Fibroblast of skin of left quadriceps (primary cell): ENCODE measurements around the gene CTCFL.
"Not testable (repeated sequence)": the region's sequence is repeated elsewhere in the genome, so short reads cannot be mapped to it uniquely, and the experiment has no call there.

Experiments used
- DNase-seq, 2 experiments: peaks; one replicate each; pipeline ENCODE4 v3.0.0-alpha.2; 2013; ENCODE audit warnings: low read depth in 2 of 2

Gene CTCFL

DNA sequence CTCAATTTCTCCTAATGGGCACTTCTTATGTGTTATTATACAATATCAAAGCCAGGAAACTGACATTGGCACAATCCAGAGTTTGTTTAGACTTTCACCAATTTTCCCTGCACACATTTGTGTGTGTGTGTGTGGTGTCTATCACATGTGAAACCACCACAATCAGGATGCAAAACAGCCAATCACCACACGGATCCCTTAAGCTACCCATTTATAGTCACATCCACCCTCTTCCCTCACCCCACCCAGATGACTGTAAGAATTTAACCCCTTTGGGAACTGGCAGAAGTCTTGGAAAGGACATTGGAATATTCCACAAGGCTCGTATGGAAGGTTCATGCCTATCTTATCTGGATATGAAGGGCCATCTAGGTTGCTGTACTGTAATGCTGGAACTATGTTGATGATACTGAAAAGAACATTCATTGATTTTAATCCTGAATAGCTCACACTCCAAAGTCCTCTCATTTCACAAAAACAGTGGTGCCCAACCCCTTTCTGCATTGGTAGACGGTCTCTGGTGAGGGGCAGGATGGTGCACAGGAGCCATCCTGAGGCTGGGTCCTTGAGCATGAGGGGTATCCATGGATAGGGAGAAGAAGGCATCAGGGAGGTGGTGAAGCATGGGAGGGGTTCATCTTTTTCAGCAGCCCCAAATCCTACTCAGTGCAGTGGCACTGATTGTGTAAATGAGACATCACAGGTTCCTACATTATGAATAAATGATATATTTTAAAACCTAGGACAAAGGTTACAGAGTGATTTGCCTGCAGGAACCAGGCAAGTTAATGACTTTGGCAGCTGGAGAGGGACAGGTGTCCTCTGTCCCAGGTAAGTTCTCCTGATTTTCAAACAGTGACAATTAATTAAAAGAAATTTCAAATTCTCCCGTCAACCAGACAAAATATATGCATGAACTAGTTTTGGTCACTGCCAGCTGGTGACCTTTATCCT lies 12.1 kb upstream of the CTCFL start:
- no peak for DNase-seq

DNA sequence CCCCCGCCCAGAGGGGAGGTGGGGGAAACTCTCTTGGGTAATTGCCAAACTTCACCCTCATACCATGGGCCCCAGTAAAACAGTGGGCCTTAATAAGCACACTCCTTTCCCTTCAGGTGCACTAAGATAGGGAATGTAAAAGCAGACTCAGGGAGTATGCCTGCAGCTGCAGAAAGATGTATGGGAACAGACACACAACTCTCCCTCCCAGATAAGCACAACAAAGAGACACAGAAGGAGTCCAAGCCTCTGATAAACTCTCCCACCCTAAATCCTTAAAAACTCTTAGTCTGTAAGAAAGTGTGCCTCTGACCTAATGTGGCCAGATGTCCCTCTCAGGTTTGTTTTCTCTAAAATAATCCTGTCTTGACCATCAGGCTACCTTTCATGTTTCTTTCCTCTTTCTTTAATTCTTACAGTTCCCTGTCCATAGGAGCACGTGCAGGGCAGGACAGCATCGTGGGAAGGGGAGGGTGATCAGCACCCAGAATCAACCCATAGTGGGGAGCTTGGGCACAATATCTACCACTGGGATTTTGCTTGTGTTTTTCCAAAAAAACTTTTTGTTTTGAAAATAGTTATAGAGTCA lies 11.3 kb upstream of the CTCFL start:
- no peak for DNase-seq

DNA sequence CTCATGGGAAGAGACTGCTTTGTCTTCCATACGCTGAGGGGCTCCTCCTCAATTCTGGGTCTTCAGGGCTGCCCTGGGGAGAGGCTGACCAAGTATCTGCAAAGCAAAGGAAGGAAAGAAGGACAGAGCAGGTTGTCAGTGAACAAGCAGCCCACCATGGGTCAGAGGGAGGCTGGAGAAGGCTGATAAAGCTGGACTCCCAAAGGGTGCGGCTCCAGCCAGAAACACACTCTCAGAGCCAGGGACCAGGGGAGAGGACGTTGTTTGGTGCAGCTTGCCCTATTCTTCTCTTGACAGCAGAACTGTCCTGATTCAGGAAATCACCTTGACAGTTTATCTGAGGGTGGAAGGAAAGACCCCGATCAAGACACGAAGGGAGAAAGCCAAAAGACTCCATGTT lies 10.4 kb upstream of the CTCFL start:
- no peak for DNase-seq

DNA sequence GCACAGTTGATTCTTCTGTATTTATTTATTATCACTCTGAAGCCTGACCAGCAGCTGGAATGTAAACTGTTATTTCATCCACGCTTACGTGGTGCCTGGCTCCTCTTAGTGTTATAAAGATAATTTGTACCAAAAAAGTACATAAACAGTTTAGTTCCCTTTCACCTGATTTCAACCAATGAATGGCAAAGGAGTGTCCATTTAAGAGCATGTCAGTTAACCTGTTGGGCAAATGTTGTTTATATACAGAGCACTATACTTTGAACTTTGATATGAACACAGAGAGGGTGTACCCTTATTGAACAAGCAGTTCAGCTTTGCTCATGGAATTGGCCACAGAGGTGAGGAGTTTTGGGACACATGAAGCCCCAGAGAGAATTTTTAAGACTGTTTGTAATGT lies 7.2 kb upstream of the CTCFL start:
- no peak for DNase-seq

DNA sequence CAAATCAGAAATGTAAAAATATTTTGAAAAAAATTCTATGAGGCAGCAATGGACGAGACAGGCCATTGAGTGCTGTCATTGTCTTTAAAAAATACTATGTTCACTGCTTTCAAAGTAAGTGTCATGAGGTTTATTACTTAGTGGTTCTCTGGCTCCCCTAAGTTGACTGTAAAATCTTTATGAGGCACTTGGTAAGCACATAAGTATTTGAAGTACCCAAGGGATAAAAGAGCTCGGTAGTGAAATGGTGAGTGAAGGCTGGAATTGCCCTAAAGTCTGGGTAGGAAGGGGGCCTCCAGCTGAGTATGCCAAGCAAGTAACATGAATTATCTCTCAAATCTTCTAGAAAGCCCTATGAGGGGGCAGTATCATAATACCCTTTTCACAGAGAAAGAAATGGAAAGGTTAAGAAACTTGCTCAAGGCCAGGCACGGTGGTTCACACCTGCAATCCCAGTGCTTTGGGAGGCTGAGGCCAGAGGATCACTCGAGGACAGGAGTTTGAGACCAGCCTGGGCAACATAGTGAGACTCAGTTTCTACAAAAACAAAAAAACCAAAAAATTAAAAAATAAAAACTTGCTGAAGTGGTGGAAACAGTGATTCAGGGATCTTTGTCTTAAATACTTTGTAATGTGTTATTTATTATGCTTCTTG lies 5.5 kb upstream of the CTCFL start:
- DNase-seq, result no peak

DNA sequence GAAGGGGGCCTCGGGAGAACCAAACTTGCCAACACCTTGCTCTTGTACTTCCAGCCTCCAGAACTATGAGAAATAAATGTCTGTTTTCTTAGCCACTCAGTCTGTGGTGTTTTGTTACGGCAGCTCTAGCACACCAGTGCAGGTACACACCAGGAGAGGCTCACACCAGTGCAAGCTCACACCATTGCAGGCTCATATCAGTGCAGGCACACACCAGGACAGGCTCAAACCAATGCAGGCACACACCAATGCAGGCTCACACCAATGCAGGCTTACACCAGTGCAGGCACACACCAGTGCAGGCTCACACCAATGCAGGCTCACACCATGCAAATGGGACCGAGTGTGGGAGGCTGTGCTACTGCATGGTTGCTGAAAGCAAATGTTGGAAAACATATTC lies 4.9 kb upstream of the CTCFL start:
- DNase-seq, result no peak

DNA sequence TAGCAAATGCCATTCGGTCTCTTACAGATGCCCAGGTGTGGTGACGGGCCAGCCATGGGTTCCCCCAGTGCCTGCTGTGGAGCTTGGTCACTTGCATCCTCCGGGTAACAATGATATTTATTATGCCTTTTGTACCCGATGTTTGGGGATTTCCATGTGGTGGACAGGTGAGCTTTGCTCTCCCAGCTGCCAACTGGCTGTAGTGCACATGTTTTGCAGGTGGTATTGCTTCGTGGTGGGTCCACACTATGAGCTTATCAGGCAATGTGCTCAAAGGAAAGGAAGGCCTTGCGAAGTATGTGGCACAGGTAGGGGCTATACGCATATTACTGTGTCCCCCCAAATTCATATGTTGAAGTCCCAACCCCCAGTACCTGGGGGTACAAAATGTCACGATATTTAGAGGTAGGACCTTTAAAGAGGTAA lies 4.2 kb upstream of the CTCFL start:
- DNase-seq, result no peak

DNA sequence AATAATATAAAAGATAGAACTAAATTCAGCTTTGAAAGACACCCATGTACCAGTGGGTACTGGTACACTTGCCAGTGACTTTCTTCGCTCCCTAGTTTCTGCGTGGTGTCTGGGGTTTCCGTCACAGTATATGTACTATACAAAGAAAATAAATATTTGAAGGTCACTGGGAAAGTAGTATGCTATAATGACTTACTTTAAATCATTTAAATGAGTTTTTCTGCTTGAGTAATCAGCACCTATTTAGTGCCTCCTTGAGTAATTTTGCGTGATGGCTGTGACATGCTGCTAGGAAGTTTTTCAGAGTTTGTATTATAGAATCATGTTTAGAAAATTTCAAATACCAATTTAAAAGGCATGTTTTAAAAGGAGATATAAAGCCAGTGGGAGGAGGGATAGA lies 3.2 kb upstream of the CTCFL start:
- DNase-seq, result no peak

DNA sequence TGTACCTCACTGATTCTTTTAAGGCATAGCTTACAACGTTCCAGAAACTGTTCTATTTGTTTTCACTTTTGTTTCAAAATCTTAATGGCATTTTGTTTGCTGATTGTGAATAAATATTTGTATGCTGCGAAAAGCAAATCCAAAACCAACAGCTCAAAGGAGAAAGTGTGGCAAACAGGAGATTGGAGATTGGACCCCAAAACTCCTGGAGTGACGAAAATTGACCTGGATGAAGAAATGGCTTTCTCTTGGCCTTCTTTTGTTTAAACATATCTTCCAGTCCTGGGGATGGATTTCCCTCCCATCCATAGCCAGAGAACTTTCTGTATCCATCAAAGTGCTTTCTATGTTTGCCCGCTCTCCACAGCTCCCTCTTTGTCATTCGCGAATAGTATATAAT lies 2.8 kb upstream of the CTCFL start:
- DNase-seq, result no peak

DNA sequence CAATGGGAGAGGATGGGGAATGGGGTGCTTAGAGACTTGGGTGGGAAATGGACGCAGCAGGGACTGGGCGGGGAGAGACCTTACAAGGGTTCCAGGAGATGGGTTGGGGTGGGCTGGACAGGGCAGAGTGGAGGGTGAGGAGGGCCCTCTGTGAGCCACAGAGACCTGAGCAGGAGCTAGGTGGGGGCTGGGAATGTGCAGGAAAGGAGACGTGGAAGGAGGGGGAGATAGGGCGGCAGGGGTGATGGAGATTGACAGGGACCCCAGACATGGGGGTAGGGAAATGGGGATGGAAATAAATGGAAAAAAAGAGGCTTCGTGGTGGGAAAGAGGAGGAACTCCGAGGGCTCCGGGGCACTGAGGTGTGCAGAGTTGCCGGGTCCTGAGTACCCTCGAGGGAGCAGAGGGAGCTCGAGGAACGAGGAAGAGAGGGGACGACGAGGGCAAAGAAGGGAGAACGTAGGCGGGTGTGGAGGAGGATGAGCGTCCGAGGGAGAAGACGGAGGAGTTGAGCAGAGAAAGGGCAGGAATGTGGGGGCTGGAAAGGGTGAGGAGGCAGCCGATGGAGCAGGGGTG lies 2.0 kb upstream of the CTCFL start:
- DNase-seq, result no peak

DNA sequence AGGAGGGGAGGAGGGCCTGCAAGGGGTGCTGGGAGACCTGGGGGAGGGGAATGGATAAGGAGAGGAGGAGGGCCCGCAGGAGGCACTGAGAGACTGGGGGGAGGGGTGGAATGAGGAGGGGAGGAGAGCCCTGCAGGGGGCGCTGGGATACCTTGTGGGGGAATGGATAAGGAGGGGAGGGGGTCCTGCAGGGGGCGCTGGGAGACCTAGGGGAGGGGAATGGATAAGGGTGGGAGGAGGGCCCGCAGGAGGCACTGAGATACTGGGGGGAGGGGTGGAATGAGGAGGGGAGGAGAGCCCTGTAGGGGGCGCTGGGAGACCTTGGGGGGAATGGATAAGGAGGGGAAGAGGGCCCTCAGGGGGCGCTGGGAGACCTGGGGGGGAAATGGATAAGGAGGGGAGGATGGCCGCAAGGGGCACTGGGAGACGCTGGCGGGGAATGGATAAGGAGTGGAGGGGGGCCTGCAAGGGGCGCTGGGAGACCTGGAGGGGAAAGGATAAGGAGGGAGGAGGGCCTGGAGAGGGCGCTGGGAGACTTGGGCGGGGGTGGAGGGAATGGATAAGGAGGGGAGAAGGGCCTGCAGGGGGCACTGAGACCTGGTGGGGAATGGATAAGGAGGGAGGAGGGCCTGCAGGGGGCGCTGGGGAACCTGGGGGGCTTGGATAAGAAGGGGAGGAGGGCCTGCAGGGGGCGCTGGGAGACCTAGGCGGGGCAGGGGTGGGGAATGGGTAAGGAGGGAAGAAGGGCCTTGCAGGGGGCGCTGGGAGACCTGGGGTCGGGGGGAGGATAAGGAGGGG lies 1.3 kb upstream of the CTCFL start:
- no peak for DNase-seq

DNA sequence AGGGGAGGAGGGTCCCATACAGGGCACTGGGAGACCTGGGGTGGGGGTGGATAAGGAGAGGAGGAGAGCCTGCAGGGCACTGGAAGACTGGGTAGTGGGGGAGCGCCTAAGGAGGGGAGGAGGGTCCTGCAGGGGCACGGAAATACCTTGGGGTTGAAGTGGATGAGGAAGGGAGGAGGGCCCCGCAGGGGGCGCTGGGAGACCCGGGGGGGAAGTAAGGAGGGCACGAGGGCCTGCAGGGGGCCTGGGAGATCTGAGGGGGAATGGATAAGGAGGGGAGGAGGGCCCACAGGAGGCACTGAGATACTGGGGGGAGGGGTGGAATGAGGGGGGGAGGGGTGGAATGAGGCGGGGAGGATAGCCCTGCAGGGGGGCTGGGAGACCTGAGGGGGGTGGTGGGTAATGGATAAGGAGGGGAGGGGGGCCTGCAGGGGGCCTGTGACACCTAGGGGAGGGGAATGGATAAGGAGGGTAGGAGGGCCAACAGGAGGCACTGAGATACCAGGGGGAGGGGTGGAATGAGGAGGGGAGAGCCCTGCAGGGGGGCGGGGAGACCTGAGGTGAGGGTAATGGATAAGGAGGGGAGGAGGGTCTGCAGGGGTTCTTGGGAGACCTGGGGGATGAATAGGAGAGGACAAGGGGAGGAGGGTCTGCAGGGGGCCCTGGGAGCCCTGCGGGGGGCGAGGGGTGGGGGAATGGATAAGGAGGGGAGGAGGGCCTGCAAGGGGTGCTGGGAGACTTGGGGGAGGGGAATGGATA lies 567 bp upstream of the CTCFL start:
- no peak for DNase-seq

DNA sequence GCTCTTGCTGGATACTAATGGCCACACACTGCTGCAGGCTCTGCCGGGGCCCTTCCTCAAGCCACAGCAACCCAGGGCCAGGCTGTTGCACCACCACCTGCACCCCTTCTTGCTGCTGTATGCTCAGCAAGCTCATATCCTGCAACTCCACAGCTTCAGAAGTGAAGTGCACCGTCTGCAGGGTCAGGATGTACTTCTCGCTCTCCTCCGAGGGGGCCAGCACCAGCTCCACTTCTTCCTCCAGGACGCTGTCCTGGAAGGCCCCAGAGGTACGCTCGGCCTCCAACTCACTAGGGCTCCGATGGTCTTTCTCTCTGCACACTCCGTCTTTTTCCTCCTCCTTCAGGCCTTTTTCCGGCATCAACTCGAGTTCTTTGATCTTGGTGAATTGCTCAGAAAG lies 1.2 kb downstream of the CTCFL start:
- no peak for DNase-seq

DNA sequence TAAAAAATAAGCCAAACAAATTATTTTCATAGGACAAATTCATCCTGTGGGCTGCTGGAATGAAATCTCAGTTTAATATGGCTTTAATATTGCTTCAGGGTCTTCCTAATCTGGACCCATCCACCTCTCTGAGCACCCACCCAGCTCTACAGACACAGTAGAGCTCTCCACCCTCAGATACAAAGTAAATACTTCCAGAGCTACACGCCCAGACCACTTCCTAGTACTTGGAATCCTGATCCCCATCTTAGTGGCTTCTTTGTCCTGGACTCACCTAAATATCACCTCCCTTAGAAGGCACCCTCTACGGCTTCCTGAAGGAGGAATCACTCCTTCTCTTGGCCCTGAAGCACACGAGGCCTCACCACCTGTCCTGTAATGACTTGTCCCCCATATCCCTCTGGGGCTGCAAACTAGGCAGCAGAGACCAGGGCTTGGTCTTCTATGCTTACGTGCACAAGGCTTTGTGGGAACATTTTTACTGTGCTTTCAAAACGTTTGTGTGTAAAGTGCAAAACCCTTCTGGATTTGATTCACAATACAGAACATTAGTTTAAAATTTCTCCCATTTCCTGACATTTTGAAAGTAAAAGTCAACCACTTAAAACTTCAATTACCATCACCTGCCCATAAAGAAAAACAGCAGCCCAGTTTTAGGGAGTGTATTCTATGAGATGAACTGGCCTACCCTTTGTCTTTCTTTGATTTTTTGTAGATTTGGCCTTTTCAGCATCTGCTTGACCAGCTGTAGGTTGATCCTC lies 2.4 kb downstream of the CTCFL start:
- DNase-seq, result no peak

DNA sequence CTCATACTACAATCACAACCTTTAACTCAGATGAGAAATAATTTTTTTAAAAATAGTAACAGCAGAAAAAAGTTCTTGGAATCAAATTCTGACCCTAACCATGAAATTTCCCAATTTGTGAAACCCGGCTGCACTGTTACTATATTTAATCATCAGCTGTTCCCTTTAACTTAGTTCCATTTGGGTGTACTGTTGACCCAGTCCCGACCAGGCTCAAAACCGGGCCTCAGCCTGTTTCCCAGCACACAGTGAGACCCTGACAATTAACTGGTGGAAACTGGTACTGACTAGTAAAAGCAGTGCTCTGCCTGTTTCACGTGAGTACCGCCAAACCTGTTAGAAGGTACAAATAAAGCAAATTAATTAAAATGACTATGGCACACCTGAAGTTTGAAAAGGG lies 7.0 kb downstream of the CTCFL start:
- DNase-seq, result no peak

DNA sequence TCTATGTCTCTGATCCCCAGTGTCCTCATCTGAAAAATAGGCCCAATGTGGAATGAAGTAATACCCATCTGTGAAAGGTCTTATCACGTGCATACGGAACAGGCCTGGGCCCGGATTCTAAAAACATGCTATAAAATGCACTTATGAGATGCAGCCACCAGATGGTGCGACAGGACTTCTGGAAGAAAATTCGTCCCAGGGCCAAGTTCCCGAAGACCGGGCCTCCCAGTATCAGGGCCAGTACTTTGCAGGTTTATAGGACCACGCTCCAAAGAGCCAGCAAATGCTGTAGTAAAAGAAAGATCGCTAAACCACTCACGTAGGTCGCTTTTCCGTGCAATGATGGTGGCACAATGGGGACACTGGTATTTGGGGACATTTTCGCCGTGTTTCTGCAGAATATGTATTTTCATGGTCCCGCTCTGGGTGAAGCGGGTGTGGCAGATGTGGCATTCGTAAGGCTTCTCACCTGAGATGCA lies 10.6 kb downstream of the CTCFL start:
- DNase-seq, result peak; percentile 13 to 29

DNA sequence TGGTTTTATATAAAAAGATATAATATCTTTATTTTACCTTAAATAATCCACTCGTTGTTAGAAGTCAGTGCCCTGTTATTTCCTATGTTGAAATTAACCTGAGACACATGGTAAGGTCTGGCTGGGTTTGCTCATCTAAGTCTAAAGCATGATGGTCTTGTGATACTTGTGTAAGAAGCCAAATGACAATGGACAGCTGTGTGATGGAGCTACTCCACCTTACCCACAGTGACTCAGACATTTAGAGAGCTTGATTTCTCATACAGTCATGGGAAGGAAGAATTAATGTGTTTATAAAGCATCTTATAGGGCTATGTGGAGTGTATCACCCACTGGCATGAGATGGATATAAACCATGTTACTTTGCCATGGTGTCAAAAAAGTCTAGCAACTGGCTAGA lies 11.7 kb downstream of the CTCFL start:
- no peak for DNase-seq

DNA sequence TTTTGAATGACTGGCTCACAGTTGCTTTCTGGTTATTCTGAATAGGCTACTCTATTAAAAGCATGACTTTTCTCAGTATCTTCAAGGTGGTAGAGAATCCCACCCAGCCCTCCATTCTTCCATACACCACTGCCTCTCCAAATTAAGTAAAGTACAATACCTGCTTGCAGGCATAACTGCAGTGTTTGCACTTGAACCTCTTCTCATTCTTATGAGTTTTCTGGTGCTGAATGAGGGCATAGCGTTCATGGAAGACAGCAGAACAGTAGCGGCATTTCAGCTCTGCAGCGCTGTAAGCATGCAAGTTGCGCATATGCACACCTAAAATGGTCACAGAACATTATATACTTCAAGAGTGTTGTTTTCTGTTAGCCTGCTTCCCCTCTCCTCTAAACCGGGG lies 12.5 kb downstream of the CTCFL start:
- DNase-seq, result no peak

DNA sequence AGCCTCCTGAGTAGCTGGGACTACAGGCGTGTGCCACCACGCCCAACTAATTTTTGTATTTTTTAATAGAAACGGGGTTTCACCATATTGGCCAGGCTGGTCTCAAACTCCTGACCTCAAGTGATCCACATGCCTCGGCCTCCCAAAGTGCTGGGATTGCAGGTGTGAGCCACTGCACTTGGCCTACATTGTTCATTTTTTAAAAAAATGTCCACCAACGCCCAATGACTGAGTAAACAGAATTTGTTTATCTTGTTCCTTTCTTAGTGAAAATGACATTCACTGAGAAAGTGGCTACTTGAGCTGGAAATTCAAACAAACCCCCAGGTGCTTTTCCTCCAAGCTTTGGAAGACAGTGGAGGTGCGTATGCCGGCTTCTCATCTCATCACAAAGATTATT lies 13.2 kb downstream of the CTCFL start:
- not testable (repeated sequence) for DNase-seq

DNA sequence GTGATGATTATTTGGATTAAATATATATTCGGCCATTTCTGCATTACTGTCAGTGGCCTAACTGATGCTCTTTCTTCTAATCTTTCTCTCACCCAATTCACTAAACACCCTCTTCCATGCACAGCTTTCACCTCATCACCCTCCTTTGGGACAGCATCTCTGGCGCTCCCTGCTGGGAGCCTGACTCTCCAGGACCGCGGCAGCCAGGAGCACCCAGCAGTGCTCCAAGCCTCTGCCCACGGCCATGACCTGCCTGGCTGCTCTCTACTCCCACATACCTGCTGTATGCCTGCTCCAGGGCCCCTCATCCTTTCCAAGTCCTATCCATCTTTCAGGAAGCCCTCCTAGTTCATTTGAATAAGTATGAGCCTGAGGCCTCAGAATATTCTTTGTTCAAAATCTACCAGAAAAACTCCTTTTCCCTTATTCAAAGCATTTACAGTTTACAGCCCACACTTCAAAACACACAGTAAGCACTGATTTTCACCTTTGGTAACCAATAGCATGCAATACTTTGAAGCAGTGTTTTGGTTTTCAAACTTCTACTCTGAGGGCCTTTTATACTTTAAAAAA lies 15.2 kb downstream of the CTCFL start:
- DNase-seq, result no peak
